Stimulated activated memory B cell treated with anti-CD40 and anti-IgM and Interleukin-4, amounts not matched to agents 10 μg/mL and 1 μg/mL and 100 μg/mL, for 72 hours (primary cell): ENCODE results near the gene WTIP.

Experiments
- ATAC-seq: fragments of 150-1000 bp; cut with Tn5 transposase; 2 replicates; pipeline ENCODE4 v1.10.0; 2021
- H3K27ac Mint-ChIP-seq: one replicate; pipeline ENCODE4 v1.8.0; 2022; ENCODE audit warnings: mild to moderate bottlenecking, mixed read lengths
- H3K27me3 Mint-ChIP-seq: one replicate; pipeline ENCODE4 v1.8.0; 2022; ENCODE audit warnings: mixed read lengths
- H3K36me3 Mint-ChIP-seq: one replicate; pipeline ENCODE4 v1.8.0; 2022; ENCODE audit warnings: mixed read lengths
- H3K4me1 Mint-ChIP-seq: one replicate; pipeline ENCODE4 v1.8.0; 2022; ENCODE audit warnings: mixed read lengths
- H3K4me3 Mint-ChIP-seq: one replicate; pipeline ENCODE4 v1.8.0; 2022; ENCODE audit warnings: mild to moderate bottlenecking, moderate library complexity, mixed read lengths
- H3K9me3 Mint-ChIP-seq: one replicate; pipeline ENCODE4 v1.8.0; 2022; ENCODE audit warnings: mixed read lengths

Gene WTIP

GRCh38 chr19:34560229-34560628 is 78.7 kb downstream of the WTIP start:
- Mint-ChIP-seq H3K9me3 (peaks cover 11% of the 10 kb centered on the region), H3K27ac (no peak overlapping the region), H3K36me3 (no peaks in the 10 kb centered on the region), H3K4me1 (no peaks in the 10 kb centered on the region), H3K27me3 (peaks cover 17% of the 10 kb centered on the region), H3K4me3 (no peak overlapping the region)
- ATAC-seq: no peak
